Liver (tissue), 9 donors: ENCODE results near the gene ST6GALNAC3. TPM values are rescaled to one million over a fixed set of nuclear protein-coding genes. Genes with fewer than 3 reads are reported as not detected.

Experiments used
- DNase-seq: peaks from one replicate; pipeline ENCODE4 v3.0.0-alpha.2; 2017; ENCODE audit warnings: low spot score
- H3K27ac ChIP-seq, 2 donors: one replicate each; pipeline ENCODE4 v1.7.0; 2013; ENCODE audit warnings: inconsistent platforms in 2 of 2, low read length in 2 of 2, control low read depth in 1 of 2, low read depth in 1 of 2, mild to moderate bottlenecking in 1 of 2
- H3K27me3 ChIP-seq, 4 donors: one replicate each; pipeline versions ENCODE4 v1.6.1 to v1.7.0; 2013; ENCODE audit warnings: low read length in 3 of 4, inconsistent platforms in 1 of 4, mild to moderate bottlenecking in 1 of 4, moderate library complexity in 1 of 4; ENCODE audit not compliant: control insufficient read depth in 4 of 4, insufficient read depth in 4 of 4
- H3K36me3 ChIP-seq, 4 donors: one replicate each; pipeline versions ENCODE4 v1.6.1 to v1.7.0; 2013; ENCODE audit warnings: low read length in 3 of 4, mild to moderate bottlenecking in 3 of 4, low read depth in 1 of 4, moderate library complexity in 1 of 4; ENCODE audit not compliant: control insufficient read depth in 4 of 4, insufficient read depth in 3 of 4
- H3K4me1 ChIP-seq, 4 donors: one replicate each; pipeline versions ENCODE4 v1.6.1 to v1.7.0; 2013; ENCODE audit warnings: low read length in 3 of 4, mild to moderate bottlenecking in 3 of 4, moderate library complexity in 1 of 4; ENCODE audit not compliant: control insufficient read depth in 4 of 4, insufficient read depth in 4 of 4
- H3K4me3 ChIP-seq, 3 donors: one replicate each; pipeline versions ENCODE4 v1.6.1 to v1.7.0; 2013; ENCODE audit warnings: low read length in 3 of 3, control low read depth in 1 of 3, low read depth in 1 of 3, mild to moderate bottlenecking in 1 of 3
- H3K9ac ChIP-seq, 2 donors: one replicate each; pipeline ENCODE4 v1.7.0; 2013; ENCODE audit warnings: low read length in 2 of 2, mild to moderate bottlenecking in 2 of 2, moderate library complexity in 2 of 2, control low read depth in 1 of 2, low read depth in 1 of 2
- H3K9me3 ChIP-seq, 4 donors: one replicate each; pipeline versions ENCODE4 v1.6.1 to v1.7.0; 2013; ENCODE audit warnings: low read length in 3 of 4; ENCODE audit not compliant: control insufficient read depth in 4 of 4
- ATF3 ChIP-seq: IDR thresholded peaks from 2 replicates; pipeline ENCODE4 v1.6.1; 2016; ENCODE audit warnings: antibody characterized with exemption
- CTCF ChIP-seq: fragments of 150-350 bp; IDR thresholded peaks from 2 replicates; pipeline ENCODE4 v1.5.1; 2017; ENCODE audit warnings: improper control_type of control experiment, low read depth, low read length; ENCODE audit not compliant: missing input control
- EGR1 ChIP-seq, 2 donors: IDR thresholded peaks; 2 replicates each; pipeline ENCODE4 v1.6.1; 2016 to 2018; ENCODE audit warnings: antibody characterized with exemption in 2 of 2, low read depth in 2 of 2
- FOXA1 ChIP-seq: IDR thresholded peaks from 2 replicates; pipeline ENCODE4 v1.6.1; 2016; ENCODE audit warnings: antibody characterized with exemption
- FOXA2 ChIP-seq: IDR thresholded peaks from 2 replicates; pipeline ENCODE4 v1.6.1; 2016; ENCODE audit warnings: antibody characterized with exemption
- GABPA ChIP-seq, 2 donors: IDR thresholded peaks in 1 of 2; conservative IDR thresholded peaks in 1 of 2; 2 replicates each; pipeline ENCODE4 v1.6.1; 2016; ENCODE audit warnings: antibody characterized with exemption in 2 of 2, mild to moderate bottlenecking in 1 of 2, moderate library complexity in 1 of 2
- HNF4A ChIP-seq, 2 donors: conservative IDR thresholded peaks; 2 replicates each; pipeline ENCODE4 v1.6.1; 2016; ENCODE audit warnings: antibody characterized with exemption in 2 of 2, mild to moderate bottlenecking in 2 of 2
- HNF4G ChIP-seq: IDR thresholded peaks from 2 replicates; pipeline ENCODE4 v1.6.1; 2016; ENCODE audit warnings: antibody characterized with exemption
- JUND ChIP-seq, 2 donors: IDR thresholded peaks; 2 replicates each; pipeline ENCODE4 v1.6.1; 2016; ENCODE audit warnings: antibody characterized with exemption in 2 of 2
- MAX ChIP-seq: IDR thresholded peaks from 2 replicates; pipeline ENCODE4 v1.6.1; 2016; ENCODE audit warnings: antibody characterized with exemption
- NR2F2 ChIP-seq: IDR thresholded peaks from 2 replicates; pipeline ENCODE4 v1.6.1; 2016; ENCODE audit warnings: antibody characterized with exemption
- RAD21 ChIP-seq, 2 donors: IDR thresholded peaks; 2 replicates each; pipeline ENCODE4 v1.6.1; 2016; ENCODE audit warnings: antibody characterized with exemption in 2 of 2, mild to moderate bottlenecking in 2 of 2
- REST ChIP-seq: IDR thresholded peaks from 2 replicates; pipeline ENCODE4 v1.6.1; 2016; ENCODE audit warnings: antibody characterized with exemption, mild to moderate bottlenecking
- RXRA ChIP-seq, 2 donors: IDR thresholded peaks; 2 replicates each; pipeline ENCODE4 v1.6.1; 2017 to 2018; ENCODE audit warnings: antibody characterized with exemption in 2 of 2, mild to moderate bottlenecking in 1 of 2
- SP1 ChIP-seq: IDR thresholded peaks from 2 replicates; pipeline ENCODE4 v1.6.1; 2018; ENCODE audit warnings: antibody characterized with exemption, mild to moderate bottlenecking
- TAF1 ChIP-seq: conservative IDR thresholded peaks from 2 replicates; pipeline ENCODE4 v1.6.1; 2016; ENCODE audit warnings: antibody characterized with exemption, mild to moderate bottlenecking
- ZBTB33 ChIP-seq: IDR thresholded peaks from 2 replicates; pipeline ENCODE4 v1.6.1; 2016; ENCODE audit warnings: antibody characterized with exemption
- WGBS: extraction: QIAGEN DNeasy Blood & Tissue Kit; methylation state at CpG from one replicate; pipeline ENCODE4 v1.1.7; 2013; 5-methylcytosine and 5-hydroxymethylcytosine counted together
- polyA plus RNA-seq, 2 donors: library from polyadenylated mRNA; stranded (reverse) in 1 of 2; unstranded in 1 of 2; fragments of 200-250 nt in 1 of 2; fragments of >200 nt in 1 of 2; fragmentation: Nextera tagmentation in 1 of 2; extraction: Ambion mirVana in 1 of 2; gene quantifications; one replicate each; pipeline versions ENCODE4 v1.2.1 to v1.2.3, GENCODE V29; 2013 to 2015
- total RNA-seq, 2 donors: library from RNA; depleted of rRNA; stranded (reverse); fragments of >200 nt; gene quantifications; one replicate each; pipeline ENCODE4 v1.2.3, GENCODE V29; 2014
- donor health status: healthy.
- donor health status: healthy.
- donor health status: healthy.
- donor health status: healthy.
- donor health status: healthy.

ST6GALNAC3 gene
- total and polyA plus RNA-seq, 4 donors = 1.2 to 5.0 (median 3.2) TPM

DNA sequence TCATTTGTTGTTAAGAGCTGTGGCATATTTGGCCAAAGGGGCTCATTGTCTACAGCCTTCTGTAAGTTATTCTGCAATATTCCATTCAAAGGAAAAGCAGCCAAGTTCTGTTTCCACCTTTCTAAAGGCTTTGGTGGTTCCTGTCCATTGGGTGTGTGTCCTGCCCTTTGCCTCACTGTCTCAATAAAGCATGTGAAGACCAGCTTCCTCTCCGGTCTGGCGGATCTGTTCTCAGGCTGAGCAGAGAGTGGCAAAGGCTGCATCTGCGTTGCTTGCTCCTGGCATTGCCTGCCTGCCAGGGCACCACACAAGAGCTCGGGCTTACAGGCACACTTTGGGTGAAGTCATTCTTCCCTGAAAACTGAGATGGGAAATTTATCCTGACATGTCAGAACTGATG, 34.9 kb downstream of the ST6GALNAC3 start:
- no peak overlapping the region for H3K9ac ChIP-seq
- H3K27ac ChIP-seq = no peak overlapping the region
- no peaks in the 10 kb centered on the region for H3K27me3 ChIP-seq
- H3K36me3 ChIP-seq = no peaks in the 10 kb centered on the region
- 71% methylated on average over 4 of the region's 4 CpGs for WGBS
- no peaks in the 10 kb centered on the region for H3K9me3 ChIP-seq
- H3K4me3 ChIP-seq = no peak overlapping the region
- no peak for TF ChIP-seq FOXA1
- no peak for TF ChIP-seq HNF4A (conservative IDR thresholded peaks at IDR 0.05)
- TF ChIP-seq NR2F2 = no peak
- no peak for TF ChIP-seq HNF4G
- no peak for TF ChIP-seq SP1
- no peak for TF ChIP-seq REST
- no peak for TF ChIP-seq GABPA (IDR thresholded peaks at IDR 0.05 in 1 of 2, conservative IDR thresholded peaks at IDR 0.05 in 1 of 2)
- TF ChIP-seq MAX = no peak
- TF ChIP-seq FOXA2 = no peak
- TF ChIP-seq ATF3 = no peak
- no peak for TF ChIP-seq TAF1
- TF ChIP-seq RAD21 (IDR thresholded peaks at IDR 0.05) = no peak
- TF ChIP-seq EGR1 (IDR thresholded peaks at IDR 0.05; ENCODE audit: low read depth in 2 of 2) = no peak
- no peak for TF ChIP-seq CTCF
- no peak for TF ChIP-seq JUND (IDR thresholded peaks at IDR 0.05)
- no peaks in the 10 kb centered on the region for H3K4me1 ChIP-seq
- no peak for DNase-seq

DNA sequence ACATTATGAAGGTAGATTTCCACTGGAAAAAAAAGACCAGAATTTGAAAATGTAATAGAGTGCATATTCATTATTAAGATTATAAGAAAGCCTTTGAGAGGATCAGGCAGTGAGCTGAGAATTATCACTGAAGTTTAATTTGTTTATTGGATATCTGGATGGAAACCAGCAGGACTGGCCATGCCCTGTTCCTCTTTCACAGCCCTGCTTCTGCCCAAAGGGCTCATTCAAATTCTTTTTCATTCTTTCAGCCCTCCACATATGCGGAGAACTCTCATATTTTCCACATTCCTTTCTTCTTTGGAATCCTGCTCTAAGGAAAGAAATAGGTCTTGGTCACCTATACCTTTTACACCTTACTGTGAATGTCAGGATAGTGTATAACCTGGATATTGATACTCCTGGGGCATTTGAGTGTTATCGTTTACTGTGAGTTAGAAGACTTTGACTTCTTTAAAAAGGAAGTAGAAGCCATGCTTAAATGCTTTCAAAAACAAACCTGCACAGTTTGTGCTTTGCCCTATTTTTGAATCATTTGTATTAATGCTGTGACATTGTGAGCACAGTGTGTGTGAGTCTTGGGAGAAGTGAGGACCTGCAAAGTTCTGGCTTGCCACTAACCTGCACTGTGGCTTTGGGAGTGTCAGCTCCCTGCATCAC, 35.5 kb downstream of the ST6GALNAC3 start:
- WGBS = 56% methylated on average over 2 of the region's 2 CpGs
- H3K9me3 ChIP-seq = no peaks in the 10 kb centered on the region
- no peak overlapping the region for H3K9ac ChIP-seq
- H3K27me3 ChIP-seq = no peaks in the 10 kb centered on the region
- H3K36me3 ChIP-seq = no peaks in the 10 kb centered on the region
- no peaks in the 10 kb centered on the region for H3K4me1 ChIP-seq
- H3K4me3 ChIP-seq = no peak overlapping the region
- no peak overlapping the region for H3K27ac ChIP-seq
- DNase-seq = no peak
- TF ChIP-seq GABPA (IDR thresholded peaks at IDR 0.05 in 1 of 2, conservative IDR thresholded peaks at IDR 0.05 in 1 of 2) (no peak), SP1 (no peak), ZBTB33 (no peak), FOXA2 (no peak), RXRA (IDR thresholded peaks at IDR 0.05) (no peak), HNF4G (no peak), REST (no peak), TAF1 (no peak), NR2F2 (no peak), RAD21 (IDR thresholded peaks at IDR 0.05) (no peak)
